ENCODE results near the gene SYNJ2.

SYNJ2 gene

GRCh38 chr6:157982563-157983405, 1.1 kb downstream of the SYNJ2 start:
- no peak for DNase-seq

GRCh38 chr6:157983406-157984119, 1.9 kb downstream of the SYNJ2 start:
- no peak for DNase-seq

GRCh38 chr6:157984128-157984527, 2.5 kb downstream of the SYNJ2 start:
- DNase-seq, result no peak

- no peak for DNase-seq
Observed at GRCh38 chr6:157984686-157985225, 3.1 kb downstream of the SYNJ2 start.

- DNase-seq, result no peak
Observed at GRCh38 chr6:157985378-157986155, 3.9 kb downstream of the SYNJ2 start.

GRCh38 chr6:157987788-157988699, 6.4 kb downstream of the SYNJ2 start:
- DNase-seq, result no peak

- no peak for DNase-seq
Observed at GRCh38 chr6:157988700-157989063, 7.0 kb downstream of the SYNJ2 start.

GRCh38 chr6:157989541-157990289, 8.1 kb downstream of the SYNJ2 start:
- DNase-seq, result no peak

- no peak for DNase-seq
Observed at GRCh38 chr6:157990321-157991066, 8.8 kb downstream of the SYNJ2 start.

- no peak for DNase-seq
Observed at GRCh38 chr6:157991067-157991432, 9.4 kb downstream of the SYNJ2 start.

GRCh38 chr6:157993076-157993475, 11.4 kb downstream of the SYNJ2 start:
- DNase-seq, result no peak

- DNase-seq, result no peak
Observed at GRCh38 chr6:157994125-157994795, 12.6 kb downstream of the SYNJ2 start.

- DNase-seq, result no peak
Observed at GRCh38 chr6:157995458-157995857, 13.8 kb downstream of the SYNJ2 start.

- DNase-seq, result no peak
Observed at GRCh38 chr6:157996201-157996712, 14.6 kb downstream of the SYNJ2 start.

GRCh38 chr6:157996918-157997702, 15.4 kb downstream of the SYNJ2 start:
- DNase-seq, result no peak

- DNase-seq, result no peak
Observed at GRCh38 chr6:157997893-157998608, 16.4 kb downstream of the SYNJ2 start.

GRCh38 chr6:157998707-157999167, 17.1 kb downstream of the SYNJ2 start:
- DNase-seq, result no peak
